ENCODE results near the gene ASAP2. TPM values are rescaled to one million over a fixed set of nuclear protein-coding genes. Genes with fewer than 3 reads are reported as not detected.

Gene ASAP2
- total RNA-seq, 2 experiments from 2014 or later: 0.21 to 0.26 TPM

- intact Hi-C loops (cut with DNase I, micrococcal nuclease): loop anchor here (1.0 to 5.0 kb wide), 20 partner anchors 49 to 1025 kb away; partner anchors contain the start of genes ADAM17 (in 2 of the 2), IAH1 (in 2 of the 2), RRM2 (in 2 of the 2) and TAF1B (in 2 of the 2)
- POLR2A ChIA-PET: interaction anchor here (0.5 to 1.5 kb wide), 6 partner anchors 23 to 745 kb away, joined by 3 to 5 read pairs (median 3); no protein-coding TSS in a partner anchor
Measured at GRCh38 chr2:9423100-9423921, 216.7 kb downstream of the ASAP2 start, which contains the start of the genes CPSF3 and ITGB1BP1. CPSF3 (plus strand) TSS chr2:9423654; CDS start chr2:9423774, 120 bp downstream. ITGB1BP1 (minus strand) TSS chr2:9423528; CDS start chr2:9418697, 4,831 bp downstream.

GRCh38 chr2:9423922-9424272 is 217.3 kb downstream of the ASAP2 start:
- Mint-ChIP-seq H3K27ac (peak overlapping the region; percentile 94), H3K36me3 (ENCODE audit: low read depth) (peaks cover 19% of the 10 kb centered on the region), H3K4me3 (no peak overlapping the region), H3K9me3 (ENCODE audit: low read depth) (no peaks in the 10 kb centered on the region), H3K27me3 (no peaks in the 10 kb centered on the region), H3K4me1 (peaks cover 33% of the 10 kb centered on the region)
- peak; percentile 19 for ATAC-seq
- DNase-seq: peak; percentile 51
- CTCF ChIA-PET: interaction anchor here (0.7 to 1.4 kb wide), 4 partner anchors 47 to 347 kb away, joined by 3 read pairs; no protein-coding TSS in a partner anchor
- intact Hi-C loops (cut with DNase I, micrococcal nuclease): loop anchor here (1.0 to 5.0 kb wide), 20 partner anchors 48 to 1024 kb away; partner anchors contain the start of genes ADAM17 (in 2 of the 2), IAH1 (in 2 of the 2), RRM2 (in 2 of the 2) and TAF1B (in 2 of the 2)
- POLR2A ChIA-PET: interaction anchor here (0.7 to 1.5 kb wide), 3 partner anchors 22 to 745 kb away, joined by 3 to 5 read pairs (median 4); no protein-coding TSS in a partner anchor

More at GRCh38 chr2:9423100-9423921, 216.7 kb downstream of the ASAP2 start, which contains the start of the genes CPSF3 and ITGB1BP1:
- ATAC-seq: peak; percentile 89
- H3K4me1 Mint-ChIP-seq: peaks cover 36% of the 10 kb centered on the region
- H3K27ac Mint-ChIP-seq: peak within 1 kb of the TSS; percentile 94
- H3K36me3 Mint-ChIP-seq (ENCODE audit: low read depth): peaks cover 18% of the 10 kb centered on the region
- H3K4me3 Mint-ChIP-seq: no peak within 1 kb of the TSS
- no peaks in the 10 kb centered on the region for H3K27me3 Mint-ChIP-seq
- DNase-seq: peak; percentile 99
- CTCF ChIA-PET: interaction anchor here (0.6 to 1.4 kb wide), 4 partner anchors 50 to 550 kb away, joined by 3 to 6 read pairs (median 3); no protein-coding TSS in a partner anchor
- no peaks in the 10 kb centered on the region for H3K9me3 Mint-ChIP-seq (ENCODE audit: low read depth)

GRCh38 chr2:9424447-9425164 is 218.0 kb downstream of the ASAP2 start:
- CTCF ChIA-PET: interaction anchor here (0.7 to 1.4 kb wide), 4 partner anchors 46 to 346 kb away, joined by 3 read pairs; no protein-coding TSS in a partner anchor
- Mint-ChIP-seq H3K4me3 (no peak overlapping the region), H3K9me3 (ENCODE audit: low read depth) (no peaks in the 10 kb centered on the region), H3K27ac (peak overlapping the region; percentile 94), H3K27me3 (no peaks in the 10 kb centered on the region), H3K36me3 (ENCODE audit: low read depth) (peaks cover 23% of the 10 kb centered on the region), H3K4me1 (peaks cover 26% of the 10 kb centered on the region)
- POLR2A ChIA-PET: interaction anchor here (0.6 to 0.7 kb wide), 2 partner anchors 19 to 209 kb away, joined by 4 read pairs; no protein-coding TSS in a partner anchor
- intact Hi-C loops (cut with DNase I, micrococcal nuclease): loop anchor here (5.0 kb wide), 5 partner anchors 48 to 698 kb away; partner anchors contain the start of genes RRM2 (in 2 of the 2), ADAM17 (in 1 of the 2), GRHL1 (in 1 of the 2) and IAH1 (in 1 of the 2)
- DNase-seq: no peak
- ATAC-seq: no peak

GRCh38 chr2:9428965-9429577 is 222.5 kb downstream of the ASAP2 start:
- intact Hi-C loops (cut with DNase I, micrococcal nuclease): no loop called here
- Mint-ChIP-seq H3K4me1 (peaks cover 17% of the 10 kb centered on the region), H3K36me3 (ENCODE audit: low read depth) (peaks cover 44% of the 10 kb centered on the region), H3K27me3 (no peaks in the 10 kb centered on the region), H3K27ac (no peak overlapping the region), H3K9me3 (ENCODE audit: low read depth) (no peaks in the 10 kb centered on the region), H3K4me3 (no peak overlapping the region)
- DNase-seq: no peak
- CTCF ChIA-PET: interaction anchor here (0.6 kb wide), 1 partner anchor 45 kb away, joined by 3 read pairs; no protein-coding TSS in a partner anchor
- ATAC-seq: no peak
- POLR2A ChIA-PET: interaction anchor here (0.6 kb wide), 1 partner anchor 855 kb away, joined by 4 read pairs; no protein-coding TSS in a partner anchor

GRCh38 chr2:9430316-9431293 is 224.0 kb downstream of the ASAP2 start:
- Mint-ChIP-seq H3K9me3 (ENCODE audit: low read depth) (no peaks in the 10 kb centered on the region), H3K27ac (peak overlapping the region; percentile 66), H3K36me3 (ENCODE audit: low read depth) (peaks cover 54% of the 10 kb centered on the region), H3K4me1 (peaks cover 17% of the 10 kb centered on the region), H3K4me3 (no peak overlapping the region), H3K27me3 (no peaks in the 10 kb centered on the region)
- DNase-seq: no peak
- intact Hi-C loops (cut with DNase I, micrococcal nuclease): no loop called here
- peak; percentile 78 for ATAC-seq
- ChIA-PET CTCF (interaction anchor here (0.6 kb wide), 2 partner anchors 226 to 503 kb away, joined by 3 read pairs; no protein-coding TSS in a partner anchor), POLR2A (interaction anchor here (0.6 kb wide), 1 partner anchor 11 kb away, joined by 3 read pairs; no protein-coding TSS in a partner anchor)

- Mint-ChIP-seq H3K4me3 (no peak overlapping the region), H3K27ac (no peak overlapping the region), H3K4me1 (peaks cover 14% of the 10 kb centered on the region), H3K9me3 (ENCODE audit: low read depth) (no peaks in the 10 kb centered on the region), H3K36me3 (ENCODE audit: low read depth) (peaks cover 65% of the 10 kb centered on the region), H3K27me3 (no peaks in the 10 kb centered on the region)
- ChIA-PET CTCF (interaction anchor here (0.6 to 1.5 kb wide), 3 partner anchors 12 to 618 kb away, joined by 3 to 4 read pairs (median 3); no protein-coding TSS in a partner anchor), POLR2A (no interaction called here)
- ATAC-seq: no peak
- DNase-seq: no peak
- intact Hi-C loops (cut with DNase I, micrococcal nuclease): no loop called here
Measured at GRCh38 chr2:9434489-9434888, 227.9 kb downstream of the ASAP2 start.

- H3K9me3 Mint-ChIP-seq (ENCODE audit: low read depth): no peaks in the 10 kb centered on the region
- H3K4me1 Mint-ChIP-seq: peaks cover 2% of the 10 kb centered on the region
- ChIA-PET CTCF (no interaction called here), POLR2A (no interaction called here)
- ATAC-seq (no peak), DNase-seq (no peak)
- H3K36me3 Mint-ChIP-seq (ENCODE audit: low read depth): peaks cover 48% of the 10 kb centered on the region
- H3K27ac Mint-ChIP-seq: no peak overlapping the region
- no peak overlapping the region for H3K4me3 Mint-ChIP-seq
- intact Hi-C loops (cut with DNase I, micrococcal nuclease): no loop called here
- H3K27me3 Mint-ChIP-seq: no peaks in the 10 kb centered on the region
Measured at GRCh38 chr2:9439536-9439935, 232.9 kb downstream of the ASAP2 start.

GRCh38 chr2:9440058-9440727 is 233.6 kb downstream of the ASAP2 start:
- Mint-ChIP-seq H3K36me3 (ENCODE audit: low read depth) (peaks cover 47% of the 10 kb centered on the region), H3K9me3 (ENCODE audit: low read depth) (no peaks in the 10 kb centered on the region), H3K27ac (no peak overlapping the region), H3K4me1 (peaks cover 6% of the 10 kb centered on the region), H3K27me3 (no peaks in the 10 kb centered on the region), H3K4me3 (no peak overlapping the region)
- POLR2A ChIA-PET: no interaction called here
- DNase-seq: no peak
- no peak for ATAC-seq
- intact Hi-C loops (cut with DNase I, micrococcal nuclease): no loop called here
- CTCF ChIA-PET: no interaction called here

GRCh38 chr2:9441556-9441955 is 234.9 kb downstream of the ASAP2 start:
- Mint-ChIP-seq H3K27ac (no peak overlapping the region), H3K27me3 (no peaks in the 10 kb centered on the region), H3K4me1 (peaks cover 11% of the 10 kb centered on the region), H3K9me3 (ENCODE audit: low read depth) (no peaks in the 10 kb centered on the region), H3K4me3 (no peak overlapping the region), H3K36me3 (ENCODE audit: low read depth) (peaks cover 50% of the 10 kb centered on the region)
- intact Hi-C loops (cut with DNase I, micrococcal nuclease): no loop called here
- ATAC-seq (no peak), DNase-seq (no peak)
- CTCF ChIA-PET: interaction anchor here (1.5 kb wide), 1 partner anchor 300 kb away, joined by 3 read pairs; no protein-coding TSS in a partner anchor
- POLR2A ChIA-PET: no interaction called here
